GM21723 (cell line): ENCODE measurements around the gene P2RX4.
"Not testable (repeated sequence)": the region's sequence is repeated elsewhere in the genome, so short reads cannot be mapped to it uniquely, and the experiment has no call there.

Experiments used
- ATAC-seq: cut with Tn5 transposase; IDR thresholded peaks from one replicate; pipeline ENCODE4 v1.9.1; 2021; ENCODE audit warnings: mild to moderate bottlenecking, moderate library complexity; ENCODE audit not compliant: unreplicated experiment

P2RX4 gene

GRCh38 chr12:121187501-121187900 lies 22.4 kb upstream of the P2RX4 start:
- no peak for ATAC-seq

GRCh38 chr12:121188227-121188626 lies 21.7 kb upstream of the P2RX4 start:
- ATAC-seq: no peak

- no peak for ATAC-seq
These were observed 20.8 kb upstream of the P2RX4 start for GRCh38 chr12:121189131-121189530.

GRCh38 chr12:121189619-121190155 lies 20.2 kb upstream of the P2RX4 start:
- ATAC-seq: no peak

GRCh38 chr12:121190523-121191031 lies 19.4 kb upstream of the P2RX4 start:
- no peak for ATAC-seq

- no peak for ATAC-seq
These were observed 18.8 kb upstream of the P2RX4 start for GRCh38 chr12:121191151-121191550.

GRCh38 chr12:121196902-121197301 lies 13.0 kb upstream of the P2RX4 start:
- no peak for ATAC-seq

- no peak for ATAC-seq
These were observed 11.0 kb upstream of the P2RX4 start for GRCh38 chr12:121198949-121199348.

- ATAC-seq: not testable (repeated sequence)
These were observed 8.8 kb upstream of the P2RX4 start for GRCh38 chr12:121201140-121201539.

- ATAC-seq: no peak
These were observed 7.2 kb upstream of the P2RX4 start for GRCh38 chr12:121202407-121203355.

GRCh38 chr12:121203482-121203881 lies 6.4 kb upstream of the P2RX4 start:
- no peak for ATAC-seq

- no peak for ATAC-seq
These were observed 4.4 kb upstream of the P2RX4 start for GRCh38 chr12:121205491-121205890.

GRCh38 chr12:121208571-121208970 lies 1.4 kb upstream of the P2RX4 start:
- ATAC-seq: not testable (repeated sequence)

GRCh38 chr12:121209221-121209620 lies 708 bp upstream of the P2RX4 start:
- ATAC-seq: no peak

- no peak for ATAC-seq
These were observed 2.9 kb downstream of the P2RX4 start for GRCh38 chr12:121212875-121213274.

- no peak for ATAC-seq
These were observed 4.3 kb downstream of the P2RX4 start for GRCh38 chr12:121214166-121214777.

- no peak for ATAC-seq
These were observed 5.2 kb downstream of the P2RX4 start for GRCh38 chr12:121214855-121215745.

GRCh38 chr12:121216102-121216501 lies 6.2 kb downstream of the P2RX4 start:
- ATAC-seq: no peak

GRCh38 chr12:121217063-121217462 lies 7.1 kb downstream of the P2RX4 start:
- no peak for ATAC-seq

- ATAC-seq: no peak
These were observed 7.8 kb downstream of the P2RX4 start for GRCh38 chr12:121217761-121218160.
